Hematopoietic multipotent progenitor cell (in vitro differentiated cells): Measurements from ENCODE around the gene ZNF648. TPM values are rescaled to one million over a fixed set of nuclear protein-coding genes. Genes with fewer than 3 reads are reported as not detected.
"Not testable (repeated sequence)": the region's sequence is repeated elsewhere in the genome, so short reads cannot be mapped to it uniquely, and the experiment has no call there.

Source experiments
- DNase-seq, 3 donors: peaks; one replicate each; pipeline ENCODE4 v3.0.0-alpha.2; 2011 to 2015; ENCODE audit warnings: low read depth in 2 of 3, low spot score in 2 of 3
- total RNA-seq: library from RNA; depleted of rRNA; stranded (reverse); fragments of >200 nt; gene quantifications from one replicate; pipeline ENCODE4 v1.2.3, GENCODE V29; 2012

The ZNF648 gene
- total RNA-seq, result under 0.01 TPM

- DNase-seq, result no peak
Measured at GRCh38 chr1:182061594-182061993, at the start of gene ZNF648. Gene ZNF648, minus strand, starts transcription at chr1:182061712. Its CDS starts 3,702 bp downstream, at chr1:182058010.

GRCh38 chr1:182110635-182111034 lies 49.1 kb upstream of the ZNF648 start:
- no peak for DNase-seq

- DNase-seq, result no peak
Measured at GRCh38 chr1:182109771-182110170, 48.3 kb upstream of the ZNF648 start.

- no peak for DNase-seq
Measured at GRCh38 chr1:182107209-182107608, 45.7 kb upstream of the ZNF648 start.

- no peak for DNase-seq
Measured at GRCh38 chr1:182102043-182102416, 40.5 kb upstream of the ZNF648 start.

- DNase-seq, result no peak
Measured at GRCh38 chr1:182101415-182102042, 40.0 kb upstream of the ZNF648 start.

GRCh38 chr1:182098301-182098700 lies 36.8 kb upstream of the ZNF648 start:
- no peak for DNase-seq

GRCh38 chr1:182095946-182096345 lies 34.4 kb upstream of the ZNF648 start:
- DNase-seq, result no peak

GRCh38 chr1:182094514-182095005 lies 33.0 kb upstream of the ZNF648 start:
- not testable (repeated sequence) for DNase-seq

GRCh38 chr1:182093781-182094180 lies 32.3 kb upstream of the ZNF648 start:
- no peak for DNase-seq

GRCh38 chr1:182092336-182092735 lies 30.8 kb upstream of the ZNF648 start:
- DNase-seq, result no peak

GRCh38 chr1:182091083-182091482 lies 29.6 kb upstream of the ZNF648 start:
- DNase-seq, result no peak

- DNase-seq, result no peak
Measured at GRCh38 chr1:182087719-182088350, 26.3 kb upstream of the ZNF648 start.

- DNase-seq, result peak in 1 of 3 donors; percentile 13
Measured at GRCh38 chr1:182087304-182087703, 25.8 kb upstream of the ZNF648 start.

- DNase-seq, result no peak
Measured at GRCh38 chr1:182086620-182087019, 25.1 kb upstream of the ZNF648 start.

- DNase-seq, result no peak
Measured at GRCh38 chr1:182086136-182086535, 24.6 kb upstream of the ZNF648 start.

GRCh38 chr1:182085726-182086125 lies 24.2 kb upstream of the ZNF648 start:
- no peak for DNase-seq

GRCh38 chr1:182084487-182085316 lies 23.2 kb upstream of the ZNF648 start:
- DNase-seq, result peak; percentile 67 to 89 (median 74)

- no peak for DNase-seq
Measured at GRCh38 chr1:182083851-182084486, 22.5 kb upstream of the ZNF648 start.

GRCh38 chr1:182080955-182081582 lies 19.6 kb upstream of the ZNF648 start:
- peak in 2 of 3 donors; percentile 46 to 70 for DNase-seq

- DNase-seq, result no peak
Measured at GRCh38 chr1:182080040-182080439, 18.5 kb upstream of the ZNF648 start.
